ENCODE measurements around the gene SIGLEC10. TPM values are rescaled to one million over a fixed set of nuclear protein-coding genes. Genes with fewer than 3 reads are reported as not detected.

SIGLEC10 gene
- total RNA-seq, 1 donor from 2014 or later, result not detected

GRCh38 chr19:51457351-51458013 lies 40.0 kb upstream of the SIGLEC10 start:
- no peak for DNase-seq
- peaks cover 1% of the 10 kb centered on the region for H3K27me3 Mint-ChIP-seq (ENCODE audit: unreplicated experiment)
- no peak overlapping the region for H3K4me3 Mint-ChIP-seq (ENCODE audit: unreplicated experiment)
- H3K4me1 Mint-ChIP-seq (ENCODE audit: low read depth, unreplicated experiment), result peaks cover 3% of the 10 kb centered on the region
- peaks cover 4% of the 10 kb centered on the region for H3K9me3 Mint-ChIP-seq (ENCODE audit: unreplicated experiment)
- H3K36me3 Mint-ChIP-seq (ENCODE audit: unreplicated experiment), result no peaks in the 10 kb centered on the region
- no peak overlapping the region for H3K27ac Mint-ChIP-seq (ENCODE audit: unreplicated experiment)
- TF ChIP-seq CTCF (IDR thresholded peaks at IDR 0.05; ENCODE audit: partially characterized antibody, unreplicated experiment), result no peak

DNA sequence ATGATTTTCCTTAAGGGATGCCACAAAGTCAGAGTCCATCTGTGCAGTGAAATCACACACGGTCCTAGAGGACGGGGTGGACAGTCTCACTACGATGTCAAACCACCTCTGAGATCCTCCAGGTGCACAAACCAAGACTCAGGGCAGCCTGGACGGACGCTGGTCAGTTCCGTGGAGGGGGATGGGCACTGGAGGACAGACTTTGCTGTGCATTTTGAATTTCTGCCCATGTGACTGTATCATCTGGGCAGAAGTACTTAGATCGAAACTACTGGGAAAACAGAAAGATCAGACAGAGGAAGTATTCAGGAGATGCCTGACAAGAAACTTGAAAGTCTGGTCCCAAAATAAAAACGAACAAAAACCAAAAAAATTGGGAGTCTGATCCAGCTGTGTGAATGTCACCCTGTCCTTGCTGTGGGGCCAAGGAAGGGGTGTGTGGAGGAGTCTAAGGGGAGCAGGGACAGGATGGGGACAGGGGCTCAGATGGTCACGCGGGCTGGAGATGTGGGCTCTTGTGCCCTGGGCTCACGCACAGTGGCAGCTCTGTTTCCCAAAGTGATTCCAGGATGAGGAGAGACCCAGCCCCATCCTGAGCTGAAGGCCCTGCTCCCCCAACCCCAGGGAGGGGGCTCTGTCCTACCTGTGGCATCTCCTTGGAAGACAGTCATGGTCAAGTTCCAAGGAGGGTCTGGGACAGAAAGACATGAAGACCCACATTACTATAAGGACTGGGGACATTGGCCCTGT lies 39.3 kb upstream of the SIGLEC10 start:
- no peaks in the 10 kb centered on the region for H3K36me3 Mint-ChIP-seq (ENCODE audit: unreplicated experiment)
- no peak for TF ChIP-seq CTCF (IDR thresholded peaks at IDR 0.05; ENCODE audit: partially characterized antibody, unreplicated experiment)
- H3K9me3 Mint-ChIP-seq (ENCODE audit: unreplicated experiment), result peaks cover 6% of the 10 kb centered on the region
- no peak for DNase-seq
- no peak overlapping the region for H3K4me3 Mint-ChIP-seq (ENCODE audit: unreplicated experiment)
- no peak overlapping the region for H3K27ac Mint-ChIP-seq (ENCODE audit: unreplicated experiment)
- peaks cover 3% of the 10 kb centered on the region for H3K4me1 Mint-ChIP-seq (ENCODE audit: low read depth, unreplicated experiment)
- H3K27me3 Mint-ChIP-seq (ENCODE audit: unreplicated experiment), result peaks cover 1% of the 10 kb centered on the region

GRCh38 chr19:51450730-51451307 lies 33.4 kb upstream of the SIGLEC10 start:
- DNase-seq, result no peak
- TF ChIP-seq CTCF (IDR thresholded peaks at IDR 0.05; ENCODE audit: partially characterized antibody, unreplicated experiment), result no peak
- Mint-ChIP-seq H3K4me1 (ENCODE audit: low read depth, unreplicated experiment) (no peaks in the 10 kb centered on the region), H3K36me3 (ENCODE audit: unreplicated experiment) (no peaks in the 10 kb centered on the region), H3K27ac (ENCODE audit: unreplicated experiment) (no peak overlapping the region), H3K4me3 (ENCODE audit: unreplicated experiment) (no peak overlapping the region), H3K27me3 (ENCODE audit: unreplicated experiment) (peaks cover 2% of the 10 kb centered on the region), H3K9me3 (ENCODE audit: unreplicated experiment) (peaks cover 8% of the 10 kb centered on the region)

DNA sequence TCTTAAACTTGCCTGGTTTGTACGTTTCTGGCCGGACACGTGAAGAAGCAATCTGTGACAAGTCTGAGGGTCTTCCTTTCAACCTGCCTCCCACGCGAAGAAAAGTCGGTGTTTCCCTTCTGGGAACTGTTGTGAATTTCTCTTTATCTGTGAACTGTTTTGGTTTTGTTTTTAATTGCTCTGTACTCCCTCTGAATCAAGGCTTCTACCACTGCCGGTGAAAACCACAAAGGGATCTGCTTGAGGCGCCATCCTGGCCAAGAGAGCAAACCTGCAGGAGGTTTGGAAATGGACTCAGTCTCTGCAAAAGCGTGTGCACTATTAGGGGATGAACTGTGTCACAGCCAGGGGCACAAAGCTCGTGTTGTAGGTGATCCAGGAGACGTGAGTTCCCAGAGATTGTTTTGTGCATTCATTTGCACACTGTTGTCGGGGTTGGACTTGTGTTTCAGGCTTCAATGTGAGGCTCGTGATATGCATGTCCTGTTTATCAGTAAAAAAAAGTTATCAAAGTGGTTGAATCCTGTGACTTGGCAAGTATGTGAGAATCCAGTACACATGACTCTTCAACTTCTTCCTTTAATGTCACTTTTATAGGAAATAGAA lies 31.1 kb upstream of the SIGLEC10 start:
- Mint-ChIP-seq H3K4me1 (ENCODE audit: low read depth, unreplicated experiment) (no peaks in the 10 kb centered on the region), H3K9me3 (ENCODE audit: unreplicated experiment) (peaks cover 6% of the 10 kb centered on the region), H3K36me3 (ENCODE audit: unreplicated experiment) (no peaks in the 10 kb centered on the region), H3K27me3 (ENCODE audit: unreplicated experiment) (peaks cover 1% of the 10 kb centered on the region), H3K27ac (ENCODE audit: unreplicated experiment) (no peak overlapping the region), H3K4me3 (ENCODE audit: unreplicated experiment) (no peak overlapping the region)
- TF ChIP-seq CTCF (IDR thresholded peaks at IDR 0.05; ENCODE audit: partially characterized antibody, unreplicated experiment), result no peak
- DNase-seq, result no peak
